Body of pancreas (tissue), 4 donors: ENCODE measurements around the gene MORC1.

ENCODE experiments used
- POLR2A ChIP-seq, 3 donors: fragments of 450-650 bp; IDR thresholded peaks; one replicate each; pipeline ENCODE4 v1.6.1; 2016; ENCODE audit warnings: antibody characterized with exemption in 3 of 3, mild to moderate bottlenecking in 2 of 3
- TF ChIP-seq, protein P1 (sequence below), 7 experiments: fragments of 450-650 bp in 4 of 7; fragments of 200-600 bp in 3 of 7; sonication (generic) in 3 of 7; IDR thresholded peaks; one replicate each; pipeline ENCODE4 v1.5.1; 2016 to 2019; ENCODE audit warnings: antibody characterized with exemption in 7 of 7

- TF ChIP-seq, protein P1, sequence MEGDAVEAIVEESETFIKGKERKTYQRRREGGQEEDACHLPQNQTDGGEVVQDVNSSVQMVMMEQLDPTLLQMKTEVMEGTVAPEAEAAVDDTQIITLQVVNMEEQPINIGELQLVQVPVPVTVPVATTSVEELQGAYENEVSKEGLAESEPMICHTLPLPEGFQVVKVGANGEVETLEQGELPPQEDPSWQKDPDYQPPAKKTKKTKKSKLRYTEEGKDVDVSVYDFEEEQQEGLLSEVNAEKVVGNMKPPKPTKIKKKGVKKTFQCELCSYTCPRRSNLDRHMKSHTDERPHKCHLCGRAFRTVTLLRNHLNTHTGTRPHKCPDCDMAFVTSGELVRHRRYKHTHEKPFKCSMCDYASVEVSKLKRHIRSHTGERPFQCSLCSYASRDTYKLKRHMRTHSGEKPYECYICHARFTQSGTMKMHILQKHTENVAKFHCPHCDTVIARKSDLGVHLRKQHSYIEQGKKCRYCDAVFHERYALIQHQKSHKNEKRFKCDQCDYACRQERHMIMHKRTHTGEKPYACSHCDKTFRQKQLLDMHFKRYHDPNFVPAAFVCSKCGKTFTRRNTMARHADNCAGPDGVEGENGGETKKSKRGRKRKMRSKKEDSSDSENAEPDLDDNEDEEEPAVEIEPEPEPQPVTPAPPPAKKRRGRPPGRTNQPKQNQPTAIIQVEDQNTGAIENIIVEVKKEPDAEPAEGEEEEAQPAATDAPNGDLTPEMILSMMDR (IDR thresholded peaks at IDR 0.05): no peak
- no peak for TF ChIP-seq POLR2A (IDR thresholded peaks at IDR 0.05)
Observed at GRCh38 chr3:108953210-108953609, 164.7 kb downstream of the MORC1 start.
